ENCODE results near the gene JSRP1.

DNA sequence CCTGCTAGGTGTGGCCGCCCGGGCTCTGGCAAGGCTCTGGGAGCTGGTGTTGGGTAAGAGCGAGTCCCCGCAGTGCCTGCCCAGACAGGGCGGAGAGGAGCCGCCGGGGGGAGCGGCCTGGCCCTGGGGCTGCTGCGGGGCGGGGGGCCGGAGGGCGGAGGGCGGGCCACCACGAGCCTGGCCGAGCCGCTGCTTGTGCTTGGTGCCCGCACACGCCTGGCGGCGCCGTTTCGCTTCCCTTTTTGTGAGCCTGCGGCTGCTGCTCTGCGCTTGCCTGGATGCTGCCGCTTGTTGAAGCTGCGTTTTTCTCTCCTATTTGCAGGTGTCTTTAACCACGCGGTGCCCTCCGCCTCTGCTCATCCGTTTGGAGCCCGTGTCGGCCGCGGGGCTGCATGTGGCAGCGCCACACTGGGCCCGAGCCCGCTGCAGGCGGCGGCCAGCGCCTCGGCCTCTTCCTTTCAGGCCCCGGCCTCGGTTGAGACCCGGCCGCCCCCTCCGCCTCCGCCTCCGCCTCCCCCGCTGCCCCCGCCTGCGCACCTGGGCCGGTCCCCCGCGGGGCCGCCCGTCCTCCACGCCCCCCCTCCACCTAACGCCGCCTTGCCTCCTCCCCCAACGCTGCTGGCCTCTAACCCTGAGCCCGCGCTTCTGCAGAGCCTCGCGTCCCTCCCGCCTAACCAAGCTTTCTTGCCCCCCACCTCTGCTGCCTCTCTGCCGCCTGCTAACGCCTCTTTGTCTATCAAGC is 28.6 kb downstream of the JSRP1 start:
- TF ChIP-seq, protein P1, sequence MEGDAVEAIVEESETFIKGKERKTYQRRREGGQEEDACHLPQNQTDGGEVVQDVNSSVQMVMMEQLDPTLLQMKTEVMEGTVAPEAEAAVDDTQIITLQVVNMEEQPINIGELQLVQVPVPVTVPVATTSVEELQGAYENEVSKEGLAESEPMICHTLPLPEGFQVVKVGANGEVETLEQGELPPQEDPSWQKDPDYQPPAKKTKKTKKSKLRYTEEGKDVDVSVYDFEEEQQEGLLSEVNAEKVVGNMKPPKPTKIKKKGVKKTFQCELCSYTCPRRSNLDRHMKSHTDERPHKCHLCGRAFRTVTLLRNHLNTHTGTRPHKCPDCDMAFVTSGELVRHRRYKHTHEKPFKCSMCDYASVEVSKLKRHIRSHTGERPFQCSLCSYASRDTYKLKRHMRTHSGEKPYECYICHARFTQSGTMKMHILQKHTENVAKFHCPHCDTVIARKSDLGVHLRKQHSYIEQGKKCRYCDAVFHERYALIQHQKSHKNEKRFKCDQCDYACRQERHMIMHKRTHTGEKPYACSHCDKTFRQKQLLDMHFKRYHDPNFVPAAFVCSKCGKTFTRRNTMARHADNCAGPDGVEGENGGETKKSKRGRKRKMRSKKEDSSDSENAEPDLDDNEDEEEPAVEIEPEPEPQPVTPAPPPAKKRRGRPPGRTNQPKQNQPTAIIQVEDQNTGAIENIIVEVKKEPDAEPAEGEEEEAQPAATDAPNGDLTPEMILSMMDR (IDR thresholded peaks at IDR 0.05), result no peak
- TF ChIP-seq POLR2AphosphoS5 (IDR thresholded peaks at IDR 0.05) (no peak), POLR2A (IDR thresholded peaks at IDR 0.05) (no peak), EP300 (IDR thresholded peaks at IDR 0.05) (no peak)

Measured in sigmoid colon (tissue), 4 donors.